Urinary bladder (tissue), 4 donors: Measurements from ENCODE around the gene ALAD. TPM values are rescaled to one million over a fixed set of nuclear protein-coding genes. Genes with fewer than 3 reads are reported as not detected.

Source experiments
- DNase-seq: peaks from one replicate; pipeline ENCODE4 v3.0.0-alpha.2; 2015; ENCODE audit errors: extremely low spot score
- H3K27ac ChIP-seq: one replicate; pipeline ENCODE4 v1.5.1; 2013; ENCODE audit warnings: low read depth, mild to moderate bottlenecking, moderate library complexity
- H3K36me3 ChIP-seq: one replicate; pipeline ENCODE4 v1.6.1; 2013; ENCODE audit warnings: mild to moderate bottlenecking, moderate library complexity; ENCODE audit not compliant: insufficient read depth
- H3K4me1 ChIP-seq: one replicate; pipeline ENCODE4 v1.6.1; 2013; ENCODE audit warnings: mild to moderate bottlenecking, moderate library complexity; ENCODE audit not compliant: insufficient read depth
- H3K4me3 ChIP-seq: one replicate; pipeline ENCODE4 v1.5.1; 2013; ENCODE audit warnings: low read depth, low read length
- WGBS: extraction: QIAGEN DNeasy Blood & Tissue Kit; methylation state at CpG from one replicate; pipeline ENCODE4 v1.1.7; 2013; 5-methylcytosine and 5-hydroxymethylcytosine counted together
- polyA plus RNA-seq: library from polyadenylated mRNA; stranded (reverse); fragments of 200-250 nt; gene quantifications from one replicate; pipeline ENCODE4 v1.2.3, GENCODE V29; 2013
- total RNA-seq: library from RNA; depleted of rRNA; stranded (reverse); fragments of >200 nt; gene quantifications from one replicate; pipeline ENCODE4 v1.2.3, GENCODE V29; 2014
- donor health status: healthy with polysubstance abuse.
- donor health status: healthy.

Gene ALAD
- total and polyA plus RNA-seq, 2 donors, result 16.6 to 55.4 TPM

- no peak for DNase-seq
Observed at GRCh38 chr9:113360242-113360842, 40.7 kb downstream of the ALAD start.

GRCh38 chr9:113359385-113359784 is 41.7 kb downstream of the ALAD start:
- 88% methylated on average over 1 of the region's 1 CpG for WGBS
- H3K36me3 ChIP-seq, result no peaks in the 10 kb centered on the region
- H3K4me3 ChIP-seq, result no peak overlapping the region
- H3K4me1 ChIP-seq, result no peaks in the 10 kb centered on the region
- DNase-seq, result no peak
- no peak overlapping the region for H3K27ac ChIP-seq

More at GRCh38 chr9:113360242-113360842, 40.7 kb downstream of the ALAD start:
- Histone ChIP-seq H3K4me1 (no peaks in the 10 kb centered on the region), H3K36me3 (no peaks in the 10 kb centered on the region), H3K4me3 (no peak overlapping the region), H3K27ac (no peak overlapping the region)
- 86% methylated on average over 15 of the region's 15 CpGs for WGBS

- Histone ChIP-seq H3K27ac (no peak overlapping the region), H3K36me3 (no peaks in the 10 kb centered on the region), H3K4me3 (no peak overlapping the region), H3K4me1 (no peaks in the 10 kb centered on the region)
- WGBS, result 76% methylated on average over 7 of the region's 7 CpGs
- DNase-seq, result no peak
Observed at GRCh38 chr9:113356686-113357292, 44.3 kb downstream of the ALAD start.

- H3K36me3 ChIP-seq, result no peaks in the 10 kb centered on the region
- WGBS, result 86% methylated on average over 4 of the region's 4 CpGs
- no peaks in the 10 kb centered on the region for H3K4me1 ChIP-seq
- no peak overlapping the region for H3K4me3 ChIP-seq
- no peak for DNase-seq
- H3K27ac ChIP-seq, result no peak overlapping the region
Observed at GRCh38 chr9:113355040-113355596, 46.0 kb downstream of the ALAD start.

- H3K4me1 ChIP-seq, result no peaks in the 10 kb centered on the region
- no peak for DNase-seq
- no peaks in the 10 kb centered on the region for H3K36me3 ChIP-seq
- no peak overlapping the region for H3K4me3 ChIP-seq
- 82% methylated on average over 1 of the region's 1 CpG for WGBS
- no peak overlapping the region for H3K27ac ChIP-seq
Observed at GRCh38 chr9:113352411-113352810, 48.7 kb downstream of the ALAD start.

- no peak overlapping the region for H3K27ac ChIP-seq
- no peaks in the 10 kb centered on the region for H3K4me1 ChIP-seq
- WGBS, result 79% methylated on average over 6 of the region's 6 CpGs
- no peak overlapping the region for H3K4me3 ChIP-seq
- no peaks in the 10 kb centered on the region for H3K36me3 ChIP-seq
- no peak for DNase-seq
Observed at GRCh38 chr9:113352006-113352405, 49.1 kb downstream of the ALAD start.

GRCh38 chr9:113350937-113351336 is 50.1 kb downstream of the ALAD start:
- WGBS, result 56% methylated on average over 6 of the region's 6 CpGs
- H3K27ac ChIP-seq, result no peak overlapping the region
- H3K36me3 ChIP-seq, result no peaks in the 10 kb centered on the region
- no peak for DNase-seq
- H3K4me3 ChIP-seq, result no peak overlapping the region
- H3K4me1 ChIP-seq, result no peaks in the 10 kb centered on the region

GRCh38 chr9:113350107-113350661 is 50.9 kb downstream of the ALAD start:
- H3K27ac ChIP-seq, result no peak overlapping the region
- H3K4me1 ChIP-seq, result no peaks in the 10 kb centered on the region
- no peak overlapping the region for H3K4me3 ChIP-seq
- no peak for DNase-seq
- 11% methylated on average over 14 of the region's 14 CpGs for WGBS
- no peaks in the 10 kb centered on the region for H3K36me3 ChIP-seq

- WGBS, result 2% methylated on average over 71 of the region's 71 CpGs
- no peaks in the 10 kb centered on the region for H3K36me3 ChIP-seq
- peak within 1 kb of the TSS; percentile 57 for H3K4me3 ChIP-seq
- H3K27ac ChIP-seq, result no peak within 1 kb of the TSS
- no peaks in the 10 kb centered on the region for H3K4me1 ChIP-seq
- DNase-seq, result no peak
Observed at GRCh38 chr9:113349445-113350094, 51.5 kb downstream of the ALAD start, which contains the start of gene BSPRY. BSPRY (plus strand) TSS chr9:113349541; CDS start chr9:113349580, 39 bp downstream.

- WGBS, result 23% methylated on average over 13 of the region's 13 CpGs
- H3K4me1 ChIP-seq, result no peaks in the 10 kb centered on the region
- no peak overlapping the region for H3K27ac ChIP-seq
- DNase-seq, result no peak
- H3K36me3 ChIP-seq, result no peaks in the 10 kb centered on the region
- peak overlapping the region; percentile 57 for H3K4me3 ChIP-seq
Observed at GRCh38 chr9:113349066-113349444, 52.0 kb downstream of the ALAD start.

GRCh38 chr9:113348437-113348836 is 52.6 kb downstream of the ALAD start:
- H3K27ac ChIP-seq, result no peak overlapping the region
- no peak for DNase-seq
- no peak overlapping the region for H3K4me3 ChIP-seq
- no peaks in the 10 kb centered on the region for H3K36me3 ChIP-seq
- no peaks in the 10 kb centered on the region for H3K4me1 ChIP-seq
- 84% methylated on average over 3 of the region's 3 CpGs for WGBS

GRCh38 chr9:113345671-113346070 is 55.4 kb downstream of the ALAD start:
- Histone ChIP-seq H3K36me3 (no peaks in the 10 kb centered on the region), H3K4me1 (no peaks in the 10 kb centered on the region), H3K4me3 (no peak overlapping the region), H3K27ac (no peak overlapping the region)
- 0% methylated on average over 1 of the region's 1 CpG for WGBS
- no peak for DNase-seq

- 49% methylated on average over 2 of the region's 2 CpGs for WGBS
- Histone ChIP-seq H3K4me3 (no peak overlapping the region), H3K27ac (no peak overlapping the region), H3K4me1 (no peaks in the 10 kb centered on the region), H3K36me3 (no peaks in the 10 kb centered on the region)
- no peak for DNase-seq
Observed at GRCh38 chr9:113345190-113345589, 55.9 kb downstream of the ALAD start.
